ENCODE results near the gene ARGLU1. TPM values are rescaled to one million over a fixed set of nuclear protein-coding genes. Genes with fewer than 3 reads are reported as not detected.
A peak's percentile ranks its signal among the peaks of the same experiment; 100 is the strongest.

The ARGLU1 gene
- total and polyA plus RNA-seq, 3 donors from 2014 or later: 67.6 to 164 (median 148) TPM

- TF ChIP-seq, protein P1, sequence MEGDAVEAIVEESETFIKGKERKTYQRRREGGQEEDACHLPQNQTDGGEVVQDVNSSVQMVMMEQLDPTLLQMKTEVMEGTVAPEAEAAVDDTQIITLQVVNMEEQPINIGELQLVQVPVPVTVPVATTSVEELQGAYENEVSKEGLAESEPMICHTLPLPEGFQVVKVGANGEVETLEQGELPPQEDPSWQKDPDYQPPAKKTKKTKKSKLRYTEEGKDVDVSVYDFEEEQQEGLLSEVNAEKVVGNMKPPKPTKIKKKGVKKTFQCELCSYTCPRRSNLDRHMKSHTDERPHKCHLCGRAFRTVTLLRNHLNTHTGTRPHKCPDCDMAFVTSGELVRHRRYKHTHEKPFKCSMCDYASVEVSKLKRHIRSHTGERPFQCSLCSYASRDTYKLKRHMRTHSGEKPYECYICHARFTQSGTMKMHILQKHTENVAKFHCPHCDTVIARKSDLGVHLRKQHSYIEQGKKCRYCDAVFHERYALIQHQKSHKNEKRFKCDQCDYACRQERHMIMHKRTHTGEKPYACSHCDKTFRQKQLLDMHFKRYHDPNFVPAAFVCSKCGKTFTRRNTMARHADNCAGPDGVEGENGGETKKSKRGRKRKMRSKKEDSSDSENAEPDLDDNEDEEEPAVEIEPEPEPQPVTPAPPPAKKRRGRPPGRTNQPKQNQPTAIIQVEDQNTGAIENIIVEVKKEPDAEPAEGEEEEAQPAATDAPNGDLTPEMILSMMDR (IDR thresholded peaks at IDR 0.05): no peak
- no peak for TF ChIP-seq POLR2A (IDR thresholded peaks at IDR 0.05)
- Histone ChIP-seq H3K36me3 (ENCODE audit: low read depth, missing control alignments) (no peaks in the 10 kb centered on the region), H3K4me1 (no peaks in the 10 kb centered on the region), H3K27me3 (no peaks in the 10 kb centered on the region), H3K4me3 (no peak overlapping the region), H3K9me3 (no peaks in the 10 kb centered on the region), H3K27ac (peak overlapping the region in 1 of 2 donors; percentile 47)
- no peak for DNase-seq
- WGBS, 2 donors: 37 to 53% methylated on average over 10 of the region's 10 CpGs
- intact Hi-C loops (cut with DNase I; ENCODE audit: low total_unique reads): no loop called here
Observed at GRCh38 chr13:106596275-106596937, 28.5 kb upstream of the ARGLU1 start.

DNA sequence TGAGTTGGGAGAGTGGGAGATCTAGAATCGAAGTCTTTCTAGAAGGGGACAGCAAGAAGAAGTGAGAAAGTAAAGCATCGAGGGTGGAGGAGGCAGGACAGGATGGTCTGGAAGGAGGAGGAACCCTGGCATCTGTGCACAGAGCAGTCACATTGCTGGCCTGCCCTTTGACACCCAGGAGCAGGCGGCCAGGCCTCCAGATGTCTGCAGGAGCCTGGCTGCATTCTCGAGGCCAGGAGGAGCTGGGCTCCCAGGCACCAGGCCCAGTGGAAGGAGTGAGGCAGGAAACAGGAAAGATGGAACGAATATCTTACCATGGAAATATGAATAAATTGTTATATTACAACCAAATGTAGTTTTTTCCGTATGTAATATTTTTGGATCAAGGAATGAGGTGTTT lies 27.7 kb upstream of the ARGLU1 start:
- Histone ChIP-seq H3K9me3 (no peaks in the 10 kb centered on the region), H3K27me3 (no peaks in the 10 kb centered on the region), H3K4me3 (no peak overlapping the region), H3K27ac (no peak overlapping the region), H3K36me3 (ENCODE audit: low read depth, missing control alignments) (no peaks in the 10 kb centered on the region), H3K4me1 (no peaks in the 10 kb centered on the region)
- intact Hi-C loops (cut with DNase I; ENCODE audit: low total_unique reads): no loop called here
- WGBS, 2 donors: 48 to 62% methylated on average over 6 of the region's 6 CpGs
- no peak for TF ChIP-seq POLR2A (IDR thresholded peaks at IDR 0.05)
- DNase-seq: peak; percentile 42

DNA sequence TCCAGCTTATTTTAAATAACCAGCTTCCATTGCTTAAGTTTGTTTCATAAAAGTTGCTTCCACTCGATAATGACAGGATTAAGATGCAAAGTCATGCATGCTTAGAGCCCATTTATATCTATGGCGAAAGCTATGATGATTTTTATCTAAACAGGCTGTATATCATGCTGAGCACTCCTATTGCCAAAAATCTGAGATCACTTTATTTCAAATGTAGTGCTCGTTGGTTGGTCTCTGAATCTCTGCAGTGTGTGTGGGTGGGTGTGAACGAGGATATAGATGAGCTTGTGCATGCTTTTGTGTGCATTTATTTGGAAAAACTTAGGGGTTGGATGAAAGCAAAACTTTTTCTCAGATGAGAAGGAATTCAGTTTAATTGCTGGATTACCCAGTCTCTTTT lies 27.0 kb upstream of the ARGLU1 start:
- TF ChIP-seq, protein P1 (IDR thresholded peaks at IDR 0.05): no peak
- no peak for TF ChIP-seq POLR2A (IDR thresholded peaks at IDR 0.05)
- no peak for DNase-seq
- Histone ChIP-seq H3K4me3 (no peak overlapping the region), H3K27me3 (no peaks in the 10 kb centered on the region), H3K27ac (no peak overlapping the region), H3K36me3 (ENCODE audit: low read depth, missing control alignments) (no peaks in the 10 kb centered on the region), H3K4me1 (no peaks in the 10 kb centered on the region), H3K9me3 (no peaks in the 10 kb centered on the region)
- intact Hi-C loops (cut with DNase I; ENCODE audit: low total_unique reads): no loop called here
- 92% methylated on average over 4 of the region's 4 CpGs for WGBS, 2 donors

- TF ChIP-seq, protein P1 (IDR thresholded peaks at IDR 0.05): no peak
- no peak for TF ChIP-seq POLR2A (IDR thresholded peaks at IDR 0.05)
- no peaks in the 10 kb centered on the region for H3K36me3 ChIP-seq (ENCODE audit: low read depth, missing control alignments)
- intact Hi-C loops (cut with DNase I; ENCODE audit: low total_unique reads): no loop called here
- DNase-seq: no peak
- WGBS, 2 donors: 87 to 89% methylated on average over 5 of the region's 5 CpGs
- no peak overlapping the region for H3K4me3 ChIP-seq
- no peak overlapping the region for H3K27ac ChIP-seq
- no peaks in the 10 kb centered on the region for H3K27me3 ChIP-seq
- no peaks in the 10 kb centered on the region for H3K4me1 ChIP-seq
- no peaks in the 10 kb centered on the region for H3K9me3 ChIP-seq
Observed at GRCh38 chr13:106593132-106593531, 25.2 kb upstream of the ARGLU1 start.

- DNase-seq: no peak
- TF ChIP-seq, protein P1 (IDR thresholded peaks at IDR 0.05): no peak
- no peak for TF ChIP-seq POLR2A (IDR thresholded peaks at IDR 0.05)
- Histone ChIP-seq H3K9me3 (no peaks in the 10 kb centered on the region), H3K27me3 (no peaks in the 10 kb centered on the region), H3K27ac (no peak overlapping the region), H3K4me1 (no peaks in the 10 kb centered on the region), H3K4me3 (no peak overlapping the region), H3K36me3 (ENCODE audit: low read depth, missing control alignments) (no peaks in the 10 kb centered on the region)
- intact Hi-C loops (cut with DNase I; ENCODE audit: low total_unique reads): no loop called here
- WGBS, 2 donors: 70 to 83% methylated on average over 2 of the region's 2 CpGs
Observed at GRCh38 chr13:106591299-106591698, 23.4 kb upstream of the ARGLU1 start.
